Body of pancreas (tissue), 4 donors: ENCODE measurements around the gene NHLRC2.

ENCODE experiments used
- POLR2A ChIP-seq, 3 donors: fragments of 450-650 bp; IDR thresholded peaks; one replicate each; pipeline ENCODE4 v1.6.1; 2016; ENCODE audit warnings: antibody characterized with exemption in 3 of 3, mild to moderate bottlenecking in 2 of 3
- TF ChIP-seq, protein P1 (sequence below), 7 experiments: fragments of 450-650 bp in 4 of 7; fragments of 200-600 bp in 3 of 7; sonication (generic) in 3 of 7; IDR thresholded peaks; one replicate each; pipeline ENCODE4 v1.5.1; 2016 to 2019; ENCODE audit warnings: antibody characterized with exemption in 7 of 7

DNA sequence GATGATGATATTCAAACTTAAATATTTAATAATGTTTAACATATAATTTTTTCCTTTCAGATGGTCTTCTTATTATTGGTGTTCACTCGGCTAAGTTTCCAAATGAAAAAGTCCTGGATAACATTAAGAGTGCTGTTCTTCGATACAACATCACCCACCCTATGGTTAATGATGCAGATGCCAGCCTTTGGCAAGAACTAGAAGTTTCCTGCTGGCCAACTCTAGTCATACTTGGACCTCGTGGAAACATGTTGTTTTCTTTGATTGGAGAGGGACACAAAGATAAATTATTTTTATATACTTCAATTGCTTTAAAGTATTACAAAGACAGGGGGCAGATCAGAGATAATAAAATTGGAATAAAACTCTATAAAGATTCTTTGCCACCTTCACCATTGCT is 22.0 kb downstream of the NHLRC2 start:
- no peak for TF ChIP-seq POLR2A (IDR thresholded peaks at IDR 0.05)
- TF ChIP-seq, protein P1, sequence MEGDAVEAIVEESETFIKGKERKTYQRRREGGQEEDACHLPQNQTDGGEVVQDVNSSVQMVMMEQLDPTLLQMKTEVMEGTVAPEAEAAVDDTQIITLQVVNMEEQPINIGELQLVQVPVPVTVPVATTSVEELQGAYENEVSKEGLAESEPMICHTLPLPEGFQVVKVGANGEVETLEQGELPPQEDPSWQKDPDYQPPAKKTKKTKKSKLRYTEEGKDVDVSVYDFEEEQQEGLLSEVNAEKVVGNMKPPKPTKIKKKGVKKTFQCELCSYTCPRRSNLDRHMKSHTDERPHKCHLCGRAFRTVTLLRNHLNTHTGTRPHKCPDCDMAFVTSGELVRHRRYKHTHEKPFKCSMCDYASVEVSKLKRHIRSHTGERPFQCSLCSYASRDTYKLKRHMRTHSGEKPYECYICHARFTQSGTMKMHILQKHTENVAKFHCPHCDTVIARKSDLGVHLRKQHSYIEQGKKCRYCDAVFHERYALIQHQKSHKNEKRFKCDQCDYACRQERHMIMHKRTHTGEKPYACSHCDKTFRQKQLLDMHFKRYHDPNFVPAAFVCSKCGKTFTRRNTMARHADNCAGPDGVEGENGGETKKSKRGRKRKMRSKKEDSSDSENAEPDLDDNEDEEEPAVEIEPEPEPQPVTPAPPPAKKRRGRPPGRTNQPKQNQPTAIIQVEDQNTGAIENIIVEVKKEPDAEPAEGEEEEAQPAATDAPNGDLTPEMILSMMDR (IDR thresholded peaks at IDR 0.05) = no peak
